ENCODE results near the gene SHROOM4.

- TF ChIP-seq CTCF (IDR thresholded peaks at IDR 0.05; ENCODE audit: insufficient read depth, low read depth, low read length) (no peak), EZH2 (IDR thresholded peaks at IDR 0.05; ENCODE audit: insufficient read depth, low read length) (no peak)
Measured at GRCh38 chrX:50776248-50776647, 37.7 kb downstream of the SHROOM4 start.

Measured in astrocyte (in vitro differentiated cells and primary cell).